Right lobe of liver (tissue), 4 donors: ENCODE results near the gene KCNMA1.

Source experiments
- CTCF ChIP-seq, 4 donors: fragments of 200-600 bp in 3 of 4; fragments of 450-650 bp in 1 of 4; IDR thresholded peaks; one replicate each; pipeline versions ENCODE4 v1.5.1 to v1.8.0; 2016 to 2022; ENCODE audit warnings: antibody characterized with exemption in 4 of 4, mild to moderate bottlenecking in 2 of 4
- POLR2A ChIP-seq: fragments of 450-650 bp; IDR thresholded peaks from one replicate; pipeline ENCODE4 v1.6.1; 2017; ENCODE audit warnings: antibody characterized with exemption, mild to moderate bottlenecking
- donor health status: DM: no; HTN: no; CAD: no.
- donor health status: DM: no; HTN: no; CAD: no.
- donor health status: DM: no; HTN: yes; CAD: no.

- TF ChIP-seq CTCF (IDR thresholded peaks at IDR 0.05) (no peak), POLR2A (no peak)
These were observed 614.2 kb downstream of the KCNMA1 start for GRCh38 chr10:77023396-77023795.
